Esophagus muscularis mucosa (tissue), 4 donors: ENCODE results near the gene RNU5B-1.

Experiments
- CTCF ChIP-seq, 3 experiments: fragments of 200-600 bp in 2 of 3; fragments of 450-650 bp in 1 of 3; sonication (generic) in 2 of 3; IDR thresholded peaks; one replicate each; pipeline ENCODE4 v1.5.1; 2017 to 2019; ENCODE audit warnings: antibody characterized with exemption in 3 of 3, mild to moderate bottlenecking in 2 of 3, moderate library complexity in 1 of 3
- EP300 ChIP-seq: sonication (generic); formaldehyde crosslinking; IDR thresholded peaks from one replicate; pipeline ENCODE4 v1.6.1; 2017; ENCODE audit warnings: antibody characterized with exemption
- POLR2A ChIP-seq: fragments of 450-650 bp; IDR thresholded peaks from one replicate; pipeline ENCODE4 v1.6.1; 2017; ENCODE audit warnings: antibody characterized with exemption, moderate library complexity, mild to moderate bottlenecking, low read depth
- POLR2AphosphoS5 ChIP-seq, 2 donors: sonication (generic); formaldehyde crosslinking; IDR thresholded peaks; one replicate each; pipeline ENCODE4 v1.6.1; 2017; ENCODE audit warnings: antibody characterized with exemption in 2 of 2

GRCh38 chr15:65278480-65278879, 26.0 kb upstream of the RNU5B-1 start:
- TF ChIP-seq POLR2AphosphoS5 (IDR thresholded peaks at IDR 0.05) (no peak), CTCF (IDR thresholded peaks at IDR 0.05) (no peak), POLR2A (no peak), EP300 (no peak)
